ENCODE data around the gene C1GALT1C1L. TPM values are rescaled to one million over a fixed set of nuclear protein-coding genes. Genes with fewer than 3 reads are reported as not detected.
"Not testable (repeated sequence)": the region's sequence is repeated elsewhere in the genome, so short reads cannot be mapped to it uniquely, and the experiment has no call there.

C1GALT1C1L gene
- total RNA-seq, 2 donors from 2014 or later = not detected

- ATAC-seq; DNase-seq (ENCODE audit: low spot score); H3K36me3 Mint-ChIP-seq; H3K27ac Mint-ChIP-seq; H3K9me3 Mint-ChIP-seq: not testable (repeated sequence)
- Mint-ChIP-seq H3K4me3 (peak overlapping the region; percentile 28), H3K27me3 (peaks cover 44 to 53% of the 10 kb centered on the region in 2 donors), H3K4me1 (ENCODE audit: low read depth in 2 of 2) (peaks cover 6 to 11% of the 10 kb centered on the region in 2 donors)
Observed at GRCh38 chr2:43636153-43636552, 40.1 kb downstream of the C1GALT1C1L start.

- Mint-ChIP-seq H3K36me3 (no peaks in the 10 kb centered on the region), H3K27me3 (peaks cover 45 to 57% of the 10 kb centered on the region in 2 donors), H3K4me3 (no peak overlapping the region), H3K4me1 (ENCODE audit: low read depth in 2 of 2) (peaks cover 6 to 11% of the 10 kb centered on the region in 2 donors), H3K9me3 (no peaks in the 10 kb centered on the region), H3K27ac (no peak overlapping the region)
- no peak for DNase-seq (ENCODE audit: low spot score)
- no peak for ATAC-seq
Observed at GRCh38 chr2:43634604-43635306, 41.5 kb downstream of the C1GALT1C1L start.

- Mint-ChIP-seq H3K4me3 (no peak overlapping the region), H3K27ac (no peak overlapping the region), H3K27me3 (peaks cover 42 to 55% of the 10 kb centered on the region in 2 donors), H3K36me3 (no peaks in the 10 kb centered on the region), H3K9me3 (no peaks in the 10 kb centered on the region), H3K4me1 (ENCODE audit: low read depth in 2 of 2) (peaks cover 4% of the 10 kb centered on the region in 2 donors)
- DNase-seq (ENCODE audit: low spot score) (no peak), ATAC-seq (no peak)
Observed at GRCh38 chr2:43631618-43632317, 44.5 kb downstream of the C1GALT1C1L start.

Other genes with a start within 250 kb of the C1GALT1C1L start
- gene THADA, start 80.4 kb downstream of the C1GALT1C1L start, total RNA-seq = 10 to 100 TPM; 23.7 to 69.5 TPM
- under 1 TPM in 1 of 2 donors, not detected in 1; 0.26 TPM for gene PLEKHH2, start 39.2 kb downstream of the C1GALT1C1L start, total RNA-seq
- gene DYNC2LI1, start 97.6 kb upstream of the C1GALT1C1L start, total RNA-seq = 1 to 10 TPM; 3.7 to 7.7 TPM
- gene ABCG5, start 162.4 kb upstream of the C1GALT1C1L start, total RNA-seq = not detected
- not detected for gene ABCG8, start 162.5 kb upstream of the C1GALT1C1L start, total RNA-seq

All from natural killer cell treated with Interleukin-12 subunit alpha and Interleukin-12 subunit beta and Interleukin-15 and Interleukin-18, amount 100 ng/mL, for 72 hours (primary cell).